ENCODE measurements around the gene NKX1-1.

Gene NKX1-1

DNA sequence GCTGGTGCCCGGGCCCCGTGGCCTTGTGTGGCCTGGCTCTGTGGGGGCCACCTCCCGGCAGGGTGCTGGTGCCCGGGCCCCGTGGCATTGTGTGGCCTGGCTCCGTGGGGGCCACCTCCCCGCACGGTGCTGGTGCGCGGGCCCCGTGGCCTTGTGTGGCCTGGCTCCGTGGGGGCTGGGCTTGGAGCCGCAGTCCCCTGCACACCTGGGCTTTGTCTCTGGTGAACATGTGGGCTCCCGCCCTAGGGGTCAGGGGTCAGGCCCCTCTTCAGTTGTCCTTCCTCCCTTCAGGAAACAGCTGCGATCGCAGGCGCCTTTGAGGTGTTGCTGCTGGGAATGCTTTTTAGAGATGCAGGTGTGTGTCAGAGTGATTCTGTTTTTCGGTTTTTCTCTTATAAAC lies 42.0 kb downstream of the NKX1-1 start:
- no peaks in the 10 kb centered on the region for H3K9me3 ChIP-seq (ENCODE audit: control insufficient read depth, low read length)
- H3K4me3 ChIP-seq (ENCODE audit: insufficient read depth, low read depth, low read length) = no peak overlapping the region
- WGBS, 2 experiments = 92% methylated on average over 18 of the region's 18 CpGs
- H3K4me1 ChIP-seq (ENCODE audit: control insufficient read depth, insufficient read depth, low read length) = no peaks in the 10 kb centered on the region
- H3K27me3 ChIP-seq (ENCODE audit: control insufficient read depth, insufficient read depth, low read length, poor library complexity, severe bottlenecking) = no peaks in the 10 kb centered on the region
- H3K36me3 ChIP-seq (ENCODE audit: control insufficient read depth, insufficient read depth, low read length) = no peaks in the 10 kb centered on the region
- no peak overlapping the region for H3K27ac ChIP-seq (ENCODE audit: insufficient read depth, low read depth, low read length, poor library complexity, severe bottlenecking)

DNA sequence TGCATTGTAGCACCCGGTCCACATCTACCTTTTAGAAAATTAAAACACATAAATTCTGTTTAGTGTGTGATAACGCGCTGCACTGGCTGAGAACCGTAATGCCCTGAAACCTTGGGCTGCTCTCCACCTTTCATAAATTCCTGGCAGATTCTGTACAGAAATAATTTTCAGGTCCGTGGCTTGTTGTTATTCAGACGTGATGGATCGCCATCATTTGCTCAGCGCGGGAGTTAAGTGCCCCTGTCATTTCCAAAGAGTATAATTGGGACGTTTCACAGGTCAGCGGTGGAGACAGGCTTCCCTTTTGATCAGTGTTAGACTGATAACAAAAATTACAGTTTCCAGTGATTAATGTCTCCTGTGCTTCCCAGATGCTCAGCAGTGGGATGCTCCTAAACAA lies 42.7 kb downstream of the NKX1-1 start:
- H3K36me3 ChIP-seq (ENCODE audit: control insufficient read depth, insufficient read depth, low read length) = no peaks in the 10 kb centered on the region
- H3K27ac ChIP-seq (ENCODE audit: insufficient read depth, low read depth, low read length, poor library complexity, severe bottlenecking) = no peak overlapping the region
- H3K9me3 ChIP-seq (ENCODE audit: control insufficient read depth, low read length) = no peaks in the 10 kb centered on the region
- WGBS, 2 experiments = 95 to 97% methylated on average over 11 of the region's 11 CpGs
- H3K27me3 ChIP-seq (ENCODE audit: control insufficient read depth, insufficient read depth, low read length, poor library complexity, severe bottlenecking) = no peaks in the 10 kb centered on the region
- no peaks in the 10 kb centered on the region for H3K4me1 ChIP-seq (ENCODE audit: control insufficient read depth, insufficient read depth, low read length)
- H3K4me3 ChIP-seq (ENCODE audit: insufficient read depth, low read depth, low read length) = no peak overlapping the region

DNA sequence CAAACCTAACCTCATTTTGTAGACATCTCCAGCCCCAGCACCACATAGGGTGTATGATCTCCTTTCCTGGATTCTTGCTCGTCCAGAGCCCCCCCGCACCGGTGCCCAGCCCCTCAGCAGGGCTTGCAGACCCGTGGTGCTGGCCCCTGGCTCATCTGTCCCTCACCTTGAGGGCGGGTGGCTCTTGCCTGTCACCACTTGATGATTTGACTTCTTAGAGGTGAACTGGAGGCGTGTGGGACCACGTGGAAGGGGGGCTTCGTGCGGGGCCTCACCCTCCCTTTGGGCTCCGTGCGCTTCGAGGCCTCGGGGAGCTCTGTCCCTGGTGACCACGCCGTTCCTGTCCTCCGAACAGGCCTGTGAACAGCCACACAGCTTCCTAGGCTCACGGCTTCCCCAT lies 43.7 kb downstream of the NKX1-1 start:
- no peaks in the 10 kb centered on the region for H3K27me3 ChIP-seq (ENCODE audit: control insufficient read depth, insufficient read depth, low read length, poor library complexity, severe bottlenecking)
- H3K36me3 ChIP-seq (ENCODE audit: control insufficient read depth, insufficient read depth, low read length) = no peaks in the 10 kb centered on the region
- no peaks in the 10 kb centered on the region for H3K4me1 ChIP-seq (ENCODE audit: control insufficient read depth, insufficient read depth, low read length)
- 94 to 96% methylated on average over 17 of the region's 17 CpGs for WGBS, 2 experiments
- H3K27ac ChIP-seq (ENCODE audit: insufficient read depth, low read depth, low read length, poor library complexity, severe bottlenecking) = no peak overlapping the region
- H3K9me3 ChIP-seq (ENCODE audit: control insufficient read depth, low read length) = no peaks in the 10 kb centered on the region
- no peak overlapping the region for H3K4me3 ChIP-seq (ENCODE audit: insufficient read depth, low read depth, low read length)

DNA sequence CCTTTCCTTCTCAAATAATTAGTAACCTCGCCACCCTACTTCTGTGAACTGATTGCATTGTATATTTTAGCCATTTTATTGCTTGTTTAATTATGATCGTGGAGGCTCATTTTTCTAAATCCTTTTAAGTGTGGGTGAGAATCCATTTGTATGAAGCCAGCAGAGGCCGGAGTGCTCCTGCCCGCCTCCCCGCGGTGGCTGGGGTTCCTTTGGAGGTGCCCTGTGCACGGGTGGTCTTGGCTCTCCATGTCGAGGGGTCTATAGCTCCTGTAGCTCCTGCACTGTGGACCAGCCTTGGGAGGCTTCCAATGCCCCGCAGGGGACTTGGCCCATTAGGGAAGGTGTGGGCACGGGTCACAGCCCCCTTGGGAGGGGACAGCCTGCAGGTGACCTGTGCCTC lies 44.2 kb downstream of the NKX1-1 start:
- H3K27ac ChIP-seq (ENCODE audit: insufficient read depth, low read depth, low read length, poor library complexity, severe bottlenecking) = no peak overlapping the region
- H3K27me3 ChIP-seq (ENCODE audit: control insufficient read depth, insufficient read depth, low read length, poor library complexity, severe bottlenecking) = no peaks in the 10 kb centered on the region
- no peak overlapping the region for H3K4me3 ChIP-seq (ENCODE audit: insufficient read depth, low read depth, low read length)
- H3K4me1 ChIP-seq (ENCODE audit: control insufficient read depth, insufficient read depth, low read length) = no peaks in the 10 kb centered on the region
- no peaks in the 10 kb centered on the region for H3K36me3 ChIP-seq (ENCODE audit: control insufficient read depth, insufficient read depth, low read length)
- 93 to 95% methylated on average over 10 of the region's 10 CpGs for WGBS, 2 experiments
- no peaks in the 10 kb centered on the region for H3K9me3 ChIP-seq (ENCODE audit: control insufficient read depth, low read length)

DNA sequence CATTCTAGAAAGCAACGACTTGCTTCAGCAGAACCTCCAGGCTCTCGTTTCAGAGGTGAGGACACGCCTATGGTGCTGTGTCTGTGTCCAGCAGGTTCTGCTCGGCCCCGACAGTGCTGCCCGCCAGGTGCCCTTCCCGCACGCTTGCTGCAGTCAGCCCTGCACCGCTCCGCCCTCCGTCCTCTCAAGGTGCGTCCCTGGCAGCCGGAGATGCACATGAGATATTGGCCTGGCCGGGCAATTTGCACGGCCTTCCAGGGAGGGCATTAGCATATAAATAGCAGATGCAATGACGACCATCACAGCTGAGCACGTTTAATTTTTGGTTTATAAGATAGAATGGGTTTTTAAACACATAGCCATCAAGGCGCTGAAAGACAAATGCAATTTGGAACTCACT lies 44.8 kb downstream of the NKX1-1 start:
- Histone ChIP-seq H3K27ac (ENCODE audit: insufficient read depth, low read depth, low read length, poor library complexity, severe bottlenecking) (no peak overlapping the region), H3K27me3 (ENCODE audit: control insufficient read depth, insufficient read depth, low read length, poor library complexity, severe bottlenecking) (no peaks in the 10 kb centered on the region), H3K4me1 (ENCODE audit: control insufficient read depth, insufficient read depth, low read length) (no peaks in the 10 kb centered on the region), H3K4me3 (ENCODE audit: insufficient read depth, low read depth, low read length) (no peak overlapping the region), H3K36me3 (ENCODE audit: control insufficient read depth, insufficient read depth, low read length) (no peaks in the 10 kb centered on the region), H3K9me3 (ENCODE audit: control insufficient read depth, low read length) (no peaks in the 10 kb centered on the region)
- 90% methylated on average over 18 of the region's 18 CpGs for WGBS, 2 experiments

DNA sequence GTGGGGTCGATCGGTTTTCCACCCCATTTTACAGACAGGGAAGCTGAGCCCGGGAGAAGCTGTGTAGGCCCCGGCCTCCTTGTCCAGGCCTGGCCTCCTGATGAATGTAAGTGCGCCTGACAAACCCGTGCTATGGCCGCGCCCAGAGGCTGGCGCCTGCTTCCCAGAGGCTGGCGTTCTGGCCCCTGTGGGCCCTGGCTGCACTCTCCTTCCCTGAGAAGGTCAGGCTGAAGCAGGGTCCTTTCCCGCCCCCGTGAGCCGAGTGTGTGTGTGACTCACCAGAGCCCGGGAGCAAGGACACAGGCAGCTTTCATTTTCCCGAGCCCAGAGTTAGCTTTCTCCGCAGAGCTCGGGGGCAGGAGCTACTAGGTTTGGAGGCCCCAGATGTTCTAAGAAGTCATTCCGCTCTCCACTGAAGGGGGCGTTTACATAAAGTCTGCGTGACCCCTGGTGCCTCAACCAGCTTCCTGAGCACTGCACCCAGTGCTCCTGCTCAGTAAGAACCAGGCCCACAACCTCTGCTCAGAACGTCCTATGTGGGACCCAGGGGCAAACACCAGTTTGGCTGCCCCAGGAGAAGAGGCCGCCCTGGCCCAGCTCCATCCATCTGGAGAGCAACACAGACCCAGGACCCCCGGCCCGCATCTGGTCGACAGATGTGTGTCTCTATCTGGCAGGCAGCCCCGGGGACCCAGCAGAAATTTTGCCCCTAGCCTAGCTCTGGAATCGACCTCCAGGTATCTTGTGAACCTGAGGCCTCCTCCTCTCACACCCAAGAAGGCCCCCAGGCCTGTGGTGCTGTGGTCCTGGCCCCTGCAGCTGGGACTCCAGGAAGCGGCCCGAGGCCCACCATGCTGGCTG lies 45.6 kb downstream of the NKX1-1 start:
- Histone ChIP-seq H3K27ac (ENCODE audit: insufficient read depth, low read depth, low read length, poor library complexity, severe bottlenecking) (no peak overlapping the region), H3K4me3 (ENCODE audit: insufficient read depth, low read depth, low read length) (no peak overlapping the region), H3K9me3 (ENCODE audit: control insufficient read depth, low read length) (no peaks in the 10 kb centered on the region), H3K4me1 (ENCODE audit: control insufficient read depth, insufficient read depth, low read length) (no peaks in the 10 kb centered on the region), H3K27me3 (ENCODE audit: control insufficient read depth, insufficient read depth, low read length, poor library complexity, severe bottlenecking) (no peaks in the 10 kb centered on the region), H3K36me3 (ENCODE audit: control insufficient read depth, insufficient read depth, low read length) (no peaks in the 10 kb centered on the region)
- 92 to 94% methylated on average over 29 of the region's 29 CpGs for WGBS, 2 experiments

DNA sequence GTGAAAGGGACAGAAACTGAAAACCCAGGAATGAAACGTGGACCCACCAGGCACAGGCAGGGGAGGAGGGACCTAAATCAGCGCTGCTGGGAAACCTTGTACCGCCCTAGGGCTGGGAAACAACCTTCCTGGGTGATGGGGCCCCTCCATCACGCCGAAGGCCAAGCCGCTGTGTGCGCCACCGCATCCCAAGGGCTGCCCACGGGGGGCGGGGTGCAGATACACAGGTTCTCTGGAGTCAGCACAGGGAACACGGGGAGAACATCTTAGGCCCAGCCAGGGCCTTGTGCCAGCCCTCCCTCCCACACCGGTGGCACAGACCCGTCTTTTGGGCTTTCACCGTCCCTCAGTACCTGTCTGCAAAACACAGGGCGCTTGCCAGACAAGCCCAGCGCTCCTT lies 46.3 kb downstream of the NKX1-1 start:
- Histone ChIP-seq H3K4me1 (ENCODE audit: control insufficient read depth, insufficient read depth, low read length) (no peaks in the 10 kb centered on the region), H3K9me3 (ENCODE audit: control insufficient read depth, low read length) (no peaks in the 10 kb centered on the region), H3K27me3 (ENCODE audit: control insufficient read depth, insufficient read depth, low read length, poor library complexity, severe bottlenecking) (no peaks in the 10 kb centered on the region), H3K27ac (ENCODE audit: insufficient read depth, low read depth, low read length, poor library complexity, severe bottlenecking) (no peak overlapping the region), H3K4me3 (ENCODE audit: insufficient read depth, low read depth, low read length) (no peak overlapping the region), H3K36me3 (ENCODE audit: control insufficient read depth, insufficient read depth, low read length) (no peaks in the 10 kb centered on the region)
- WGBS, 2 experiments = 93 to 94% methylated on average over 16 of the region's 16 CpGs

DNA sequence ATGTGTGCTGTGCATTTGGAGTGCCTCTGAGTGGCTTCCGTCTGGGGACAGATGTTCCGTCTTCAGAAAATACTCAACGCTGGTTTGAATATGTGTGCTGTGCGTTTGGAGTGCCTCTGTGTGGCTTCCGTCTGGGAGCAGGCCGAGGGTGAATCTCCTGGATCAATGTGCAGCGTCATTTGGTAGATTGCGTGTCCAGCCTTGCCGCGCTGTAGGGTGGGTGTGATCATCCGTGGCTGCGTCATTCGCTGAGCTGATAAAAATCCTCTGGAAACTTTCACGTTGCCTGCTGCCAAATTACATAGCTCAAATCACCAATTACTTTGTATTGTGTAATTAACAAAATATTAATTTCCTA lies 47.1 kb downstream of the NKX1-1 start:
- H3K9me3 ChIP-seq (ENCODE audit: control insufficient read depth, low read length) = no peaks in the 10 kb centered on the region
- 97 to 98% methylated on average over 13 to 14 of the region's 14 CpGs for WGBS, 2 experiments
- no peak overlapping the region for H3K27ac ChIP-seq (ENCODE audit: insufficient read depth, low read depth, low read length, poor library complexity, severe bottlenecking)
- H3K4me3 ChIP-seq (ENCODE audit: insufficient read depth, low read depth, low read length) = no peak overlapping the region
- no peaks in the 10 kb centered on the region for H3K4me1 ChIP-seq (ENCODE audit: control insufficient read depth, insufficient read depth, low read length)
- no peaks in the 10 kb centered on the region for H3K27me3 ChIP-seq (ENCODE audit: control insufficient read depth, insufficient read depth, low read length, poor library complexity, severe bottlenecking)
- H3K36me3 ChIP-seq (ENCODE audit: control insufficient read depth, insufficient read depth, low read length) = no peaks in the 10 kb centered on the region

DNA sequence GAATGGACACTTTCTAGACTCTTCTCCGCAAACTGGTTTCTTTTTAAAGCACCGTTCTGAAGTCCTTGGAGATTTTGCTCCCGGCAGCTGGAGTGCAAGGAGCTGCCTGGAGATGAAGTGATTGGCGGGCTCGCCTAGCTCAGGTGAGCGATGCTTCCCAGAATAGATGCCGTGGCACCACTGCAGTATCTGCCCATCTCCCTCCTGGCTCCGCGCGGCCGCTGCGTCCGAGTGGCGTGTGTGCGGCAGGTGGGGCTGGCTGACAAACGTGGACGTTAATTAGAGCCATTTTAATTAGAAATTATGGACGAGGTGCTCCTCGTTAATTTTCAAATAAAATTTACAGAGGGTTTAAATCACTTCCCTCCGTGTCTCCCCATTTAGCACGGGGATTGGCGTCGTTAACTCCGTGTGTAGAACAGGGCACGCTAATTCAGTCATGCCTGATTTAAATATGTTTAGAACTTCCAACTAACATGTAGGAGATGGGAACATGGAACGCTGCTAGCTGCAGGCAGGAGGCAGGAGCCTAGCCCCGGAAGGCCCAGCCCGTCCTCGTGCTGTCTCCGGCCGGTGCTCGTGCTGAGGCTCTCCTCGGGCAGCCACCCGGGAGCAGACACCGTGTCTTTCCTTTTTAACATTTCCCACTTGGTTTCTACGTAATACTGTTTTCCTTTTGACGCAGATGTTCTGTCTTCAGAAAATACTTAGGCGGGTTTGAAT lies 47.7 kb downstream of the NKX1-1 start:
- Histone ChIP-seq H3K9me3 (ENCODE audit: control insufficient read depth, low read length) (no peaks in the 10 kb centered on the region), H3K27ac (ENCODE audit: insufficient read depth, low read depth, low read length, poor library complexity, severe bottlenecking) (no peak overlapping the region), H3K27me3 (ENCODE audit: control insufficient read depth, insufficient read depth, low read length, poor library complexity, severe bottlenecking) (no peaks in the 10 kb centered on the region), H3K4me3 (ENCODE audit: insufficient read depth, low read depth, low read length) (no peak overlapping the region), H3K36me3 (ENCODE audit: control insufficient read depth, insufficient read depth, low read length) (peaks cover 1% of the 10 kb centered on the region), H3K4me1 (ENCODE audit: control insufficient read depth, insufficient read depth, low read length) (no peaks in the 10 kb centered on the region)
- WGBS, 2 experiments = 96% methylated on average over 38 of the region's 38 CpGs

DNA sequence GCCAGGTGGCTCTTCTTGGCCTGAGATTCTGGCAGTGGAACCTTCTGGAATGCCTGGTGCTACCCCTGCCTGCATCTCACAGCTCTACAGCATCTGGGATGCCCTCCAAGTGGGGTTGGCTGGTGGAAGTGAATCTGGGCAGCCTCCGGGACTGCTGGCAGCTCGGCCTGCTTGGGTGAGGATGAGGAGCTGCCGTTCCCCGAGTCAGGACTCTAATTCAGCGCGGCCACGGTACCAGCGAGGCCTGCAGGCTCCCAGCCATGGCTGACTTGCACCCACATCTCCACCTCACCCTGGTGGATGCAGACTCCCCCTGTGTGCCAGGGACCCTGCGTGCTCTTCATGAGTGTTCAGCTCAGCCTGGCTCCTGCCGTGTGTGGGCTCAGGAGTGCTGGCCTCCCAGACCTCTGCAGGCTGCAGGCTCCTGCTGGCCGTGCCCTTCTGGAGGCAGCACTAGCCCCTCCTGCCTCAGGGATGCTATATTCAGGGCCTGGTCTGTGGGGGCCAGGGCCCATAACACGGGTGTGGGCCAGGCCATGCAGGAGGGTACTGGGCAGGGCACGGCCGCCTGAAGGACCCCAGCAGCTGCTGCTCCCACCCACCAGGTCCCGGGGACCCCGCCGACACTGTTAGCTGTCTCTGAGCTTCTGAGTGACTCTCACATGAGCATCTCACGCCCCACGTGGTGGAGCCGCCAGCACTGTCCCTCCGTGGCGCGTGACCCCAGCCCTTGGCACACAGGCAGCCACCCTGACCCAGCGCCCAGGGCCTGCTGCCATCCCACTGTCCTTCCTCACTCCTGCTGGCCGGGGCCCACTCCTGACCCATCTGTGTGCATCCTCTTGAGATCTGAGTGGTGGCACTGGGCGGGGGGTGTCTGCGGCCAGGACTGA lies 48.6 kb downstream of the NKX1-1 start:
- Histone ChIP-seq H3K36me3 (ENCODE audit: control insufficient read depth, insufficient read depth, low read length) (peaks cover 5% of the 10 kb centered on the region), H3K9me3 (ENCODE audit: control insufficient read depth, low read length) (no peaks in the 10 kb centered on the region), H3K27me3 (ENCODE audit: control insufficient read depth, insufficient read depth, low read length, poor library complexity, severe bottlenecking) (no peaks in the 10 kb centered on the region), H3K4me3 (ENCODE audit: insufficient read depth, low read depth, low read length) (no peak overlapping the region), H3K4me1 (ENCODE audit: control insufficient read depth, insufficient read depth, low read length) (no peaks in the 10 kb centered on the region), H3K27ac (ENCODE audit: insufficient read depth, low read depth, low read length, poor library complexity, severe bottlenecking) (no peak overlapping the region)
- WGBS, 2 experiments = 93 to 94% methylated on average over 27 of the region's 27 CpGs
